Tibial nerve (tissue), 4 donors: Measurements from ENCODE around the gene RNF157.

Experiments used
- EP300 ChIP-seq, 2 donors: sonication (generic); formaldehyde crosslinking; IDR thresholded peaks; one replicate each; pipeline ENCODE4 v1.6.1; 2017; ENCODE audit warnings: antibody characterized with exemption in 2 of 2, mild to moderate bottlenecking in 1 of 2
- POLR2A ChIP-seq, 2 donors: fragments of 450-650 bp; IDR thresholded peaks; one replicate each; pipeline ENCODE4 v1.6.1; 2017; ENCODE audit warnings: antibody characterized with exemption in 2 of 2, mild to moderate bottlenecking in 2 of 2, moderate library complexity in 2 of 2
- TF ChIP-seq, protein P1 (sequence below), 5 experiments: fragments of 200-600 bp in 3 of 5; fragments of 450-650 bp in 2 of 5; sonication (generic) in 3 of 5; IDR thresholded peaks; one replicate each; pipeline ENCODE4 v1.5.1; 2016 to 2019; ENCODE audit warnings: antibody characterized with exemption in 5 of 5, mild to moderate bottlenecking in 3 of 5, moderate library complexity in 2 of 5

DNA sequence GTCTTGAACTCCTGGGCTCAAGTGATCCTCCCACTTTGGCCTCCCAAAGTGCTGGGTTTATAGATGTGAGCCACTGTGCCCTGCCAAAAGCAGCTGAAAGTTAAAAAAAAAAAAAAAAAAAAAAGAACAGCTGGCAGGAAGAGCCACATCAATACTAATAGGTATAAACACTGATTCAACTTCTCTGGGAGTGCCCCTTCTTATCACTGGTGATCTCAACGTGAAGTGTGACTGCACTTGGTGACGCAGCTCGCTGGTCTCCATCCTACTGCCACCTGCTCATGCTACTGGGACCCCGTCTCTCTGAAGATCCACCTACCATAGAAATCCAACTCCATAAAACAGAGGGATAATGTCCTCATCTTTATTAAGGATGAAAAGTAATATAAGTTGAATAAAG, 40.8 kb downstream of the RNF157 start:
- TF ChIP-seq, protein P1, sequence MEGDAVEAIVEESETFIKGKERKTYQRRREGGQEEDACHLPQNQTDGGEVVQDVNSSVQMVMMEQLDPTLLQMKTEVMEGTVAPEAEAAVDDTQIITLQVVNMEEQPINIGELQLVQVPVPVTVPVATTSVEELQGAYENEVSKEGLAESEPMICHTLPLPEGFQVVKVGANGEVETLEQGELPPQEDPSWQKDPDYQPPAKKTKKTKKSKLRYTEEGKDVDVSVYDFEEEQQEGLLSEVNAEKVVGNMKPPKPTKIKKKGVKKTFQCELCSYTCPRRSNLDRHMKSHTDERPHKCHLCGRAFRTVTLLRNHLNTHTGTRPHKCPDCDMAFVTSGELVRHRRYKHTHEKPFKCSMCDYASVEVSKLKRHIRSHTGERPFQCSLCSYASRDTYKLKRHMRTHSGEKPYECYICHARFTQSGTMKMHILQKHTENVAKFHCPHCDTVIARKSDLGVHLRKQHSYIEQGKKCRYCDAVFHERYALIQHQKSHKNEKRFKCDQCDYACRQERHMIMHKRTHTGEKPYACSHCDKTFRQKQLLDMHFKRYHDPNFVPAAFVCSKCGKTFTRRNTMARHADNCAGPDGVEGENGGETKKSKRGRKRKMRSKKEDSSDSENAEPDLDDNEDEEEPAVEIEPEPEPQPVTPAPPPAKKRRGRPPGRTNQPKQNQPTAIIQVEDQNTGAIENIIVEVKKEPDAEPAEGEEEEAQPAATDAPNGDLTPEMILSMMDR (IDR thresholded peaks at IDR 0.05): no peak
- no peak for TF ChIP-seq POLR2A (IDR thresholded peaks at IDR 0.05)
- no peak for TF ChIP-seq EP300 (IDR thresholded peaks at IDR 0.05)
